ENCODE measurements around the gene MED28. TPM values are rescaled to one million over a fixed set of nuclear protein-coding genes. Genes with fewer than 3 reads are reported as not detected.

The MED28 gene
- total RNA-seq, 4 donors from 2014 or later = 22.0 to 64.9 (median 28.7) TPM

DNA sequence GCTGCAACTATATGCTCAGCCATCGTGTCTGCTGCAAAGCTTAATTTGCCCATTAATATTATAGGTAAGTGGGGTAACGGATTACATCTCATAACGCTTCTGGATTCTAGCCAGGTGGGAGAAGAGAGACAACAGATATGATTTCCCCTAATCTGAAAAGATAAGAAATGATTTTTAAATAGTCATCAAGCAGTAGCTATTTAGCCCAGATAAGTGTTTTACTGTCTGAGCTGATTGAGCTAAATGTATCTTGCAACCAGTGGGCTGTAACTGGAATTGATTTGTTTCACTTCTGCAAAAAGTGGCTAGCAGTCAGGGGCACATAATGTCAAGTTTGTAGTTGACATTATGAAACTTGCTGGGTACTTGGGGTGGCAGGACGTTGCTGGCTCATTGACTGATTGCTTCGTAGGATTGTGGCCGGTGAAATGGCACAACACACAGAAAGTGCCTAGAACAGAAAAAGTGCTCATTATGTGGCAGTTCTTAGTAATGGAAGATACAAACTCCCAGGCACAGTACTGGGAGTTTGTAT lies 18.9 kb upstream of the MED28 start:
- TF ChIP-seq, protein P1, sequence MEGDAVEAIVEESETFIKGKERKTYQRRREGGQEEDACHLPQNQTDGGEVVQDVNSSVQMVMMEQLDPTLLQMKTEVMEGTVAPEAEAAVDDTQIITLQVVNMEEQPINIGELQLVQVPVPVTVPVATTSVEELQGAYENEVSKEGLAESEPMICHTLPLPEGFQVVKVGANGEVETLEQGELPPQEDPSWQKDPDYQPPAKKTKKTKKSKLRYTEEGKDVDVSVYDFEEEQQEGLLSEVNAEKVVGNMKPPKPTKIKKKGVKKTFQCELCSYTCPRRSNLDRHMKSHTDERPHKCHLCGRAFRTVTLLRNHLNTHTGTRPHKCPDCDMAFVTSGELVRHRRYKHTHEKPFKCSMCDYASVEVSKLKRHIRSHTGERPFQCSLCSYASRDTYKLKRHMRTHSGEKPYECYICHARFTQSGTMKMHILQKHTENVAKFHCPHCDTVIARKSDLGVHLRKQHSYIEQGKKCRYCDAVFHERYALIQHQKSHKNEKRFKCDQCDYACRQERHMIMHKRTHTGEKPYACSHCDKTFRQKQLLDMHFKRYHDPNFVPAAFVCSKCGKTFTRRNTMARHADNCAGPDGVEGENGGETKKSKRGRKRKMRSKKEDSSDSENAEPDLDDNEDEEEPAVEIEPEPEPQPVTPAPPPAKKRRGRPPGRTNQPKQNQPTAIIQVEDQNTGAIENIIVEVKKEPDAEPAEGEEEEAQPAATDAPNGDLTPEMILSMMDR (IDR thresholded peaks at IDR 0.05) = no peak
- H3K36me3 ChIP-seq = no peaks in the 10 kb centered on the region

DNA sequence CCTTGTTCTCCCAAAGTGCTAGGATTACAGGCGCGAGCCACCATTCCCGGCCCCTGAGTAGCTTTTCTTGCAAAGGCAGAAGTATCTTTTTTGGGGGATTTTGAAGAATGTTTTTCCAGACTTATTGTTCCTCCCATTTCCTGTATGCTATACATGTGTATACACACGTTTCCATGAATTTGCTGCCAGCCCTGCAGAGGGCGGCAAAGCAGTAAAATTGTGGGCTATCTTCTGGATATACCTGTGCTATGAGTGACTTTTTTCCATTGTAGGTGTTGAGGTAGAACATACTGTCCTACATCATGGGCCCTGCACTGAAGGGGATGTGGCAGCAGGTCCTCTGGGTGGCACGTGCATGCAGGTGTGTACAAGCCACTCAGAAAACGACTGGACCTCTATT lies 16.9 kb upstream of the MED28 start:
- TF ChIP-seq, protein P1 (IDR thresholded peaks at IDR 0.05) = no peak
- no peak for TF ChIP-seq POLR2A (IDR thresholded peaks at IDR 0.05)
- no peak for DNase-seq
- Histone ChIP-seq H3K9me3 (no peaks in the 10 kb centered on the region), H3K36me3 (no peaks in the 10 kb centered on the region), H3K27me3 (no peaks in the 10 kb centered on the region), H3K27ac (no peak overlapping the region), H3K4me1 (no peaks in the 10 kb centered on the region), H3K4me3 (no peak overlapping the region)
- intact Hi-C loops (cut with DNase I; ENCODE audit: low total_unique reads) = no loop called here

More for the DNA sequence above, 18.9 kb upstream of the MED28 start:
- Histone ChIP-seq H3K4me3 (no peak overlapping the region), H3K27me3 (no peaks in the 10 kb centered on the region), H3K4me1 (no peaks in the 10 kb centered on the region), H3K9me3 (no peaks in the 10 kb centered on the region), H3K27ac (no peak overlapping the region)
- intact Hi-C loops (cut with DNase I; ENCODE audit: low total_unique reads) = no loop called here
- DNase-seq = no peak

DNA sequence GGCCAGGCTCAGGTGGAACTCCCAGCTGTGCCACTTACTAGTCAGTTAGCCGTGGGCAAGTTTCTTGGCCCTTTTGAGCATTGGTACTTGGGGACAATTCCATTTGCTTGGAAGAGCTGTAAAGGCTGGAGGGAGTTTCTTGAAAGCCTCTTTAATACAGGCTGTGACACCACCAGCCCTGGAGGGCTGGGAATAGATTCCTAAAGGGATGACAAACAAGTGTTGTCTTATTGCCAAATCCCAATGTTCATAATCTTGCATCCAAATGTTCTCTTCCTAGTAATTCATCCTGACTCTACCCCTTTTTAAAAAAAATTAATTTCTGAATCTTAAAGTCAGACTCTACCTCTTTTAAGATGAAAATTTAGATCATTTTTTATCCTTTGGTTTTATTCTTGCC lies 14.6 kb upstream of the MED28 start:
- H3K4me1 ChIP-seq = no peaks in the 10 kb centered on the region
- no peak overlapping the region for H3K27ac ChIP-seq
- H3K36me3 ChIP-seq = no peaks in the 10 kb centered on the region
- DNase-seq = no peak
- no peaks in the 10 kb centered on the region for H3K27me3 ChIP-seq
- TF ChIP-seq, protein P1 (IDR thresholded peaks at IDR 0.05) = no peak
- no peak for TF ChIP-seq POLR2A (IDR thresholded peaks at IDR 0.05)
- no peak overlapping the region for H3K4me3 ChIP-seq
- H3K9me3 ChIP-seq = no peaks in the 10 kb centered on the region
- intact Hi-C loops (cut with DNase I; ENCODE audit: low total_unique reads) = no loop called here

DNA sequence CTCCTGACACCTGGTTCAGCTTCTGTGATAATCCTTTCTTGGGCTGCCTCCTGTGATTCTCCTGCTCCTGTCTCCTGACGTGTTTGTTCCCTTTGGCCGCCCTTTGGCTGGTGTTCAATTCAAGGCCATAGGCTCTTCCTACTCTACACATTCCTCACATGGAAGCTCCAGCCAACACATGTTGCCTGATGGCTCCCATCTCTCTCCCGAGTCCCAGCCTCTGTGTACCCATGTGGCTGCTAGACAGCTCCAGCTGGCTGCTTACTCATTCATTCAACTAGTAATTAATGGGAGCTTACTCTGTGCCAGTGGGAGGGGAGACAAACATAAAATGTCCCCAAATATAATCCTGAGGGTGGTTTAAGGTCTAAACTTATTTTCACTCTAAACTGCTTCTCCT lies 9.2 kb upstream of the MED28 start:
- intact Hi-C loops (cut with DNase I; ENCODE audit: low total_unique reads) = no loop called here
- Histone ChIP-seq H3K4me1 (no peaks in the 10 kb centered on the region), H3K9me3 (no peaks in the 10 kb centered on the region), H3K27ac (no peak overlapping the region), H3K36me3 (no peaks in the 10 kb centered on the region), H3K4me3 (no peak overlapping the region), H3K27me3 (no peaks in the 10 kb centered on the region)
- no peak for DNase-seq
- no peak for TF ChIP-seq POLR2A (IDR thresholded peaks at IDR 0.05)
- TF ChIP-seq, protein P1 (IDR thresholded peaks at IDR 0.05) = no peak

DNA sequence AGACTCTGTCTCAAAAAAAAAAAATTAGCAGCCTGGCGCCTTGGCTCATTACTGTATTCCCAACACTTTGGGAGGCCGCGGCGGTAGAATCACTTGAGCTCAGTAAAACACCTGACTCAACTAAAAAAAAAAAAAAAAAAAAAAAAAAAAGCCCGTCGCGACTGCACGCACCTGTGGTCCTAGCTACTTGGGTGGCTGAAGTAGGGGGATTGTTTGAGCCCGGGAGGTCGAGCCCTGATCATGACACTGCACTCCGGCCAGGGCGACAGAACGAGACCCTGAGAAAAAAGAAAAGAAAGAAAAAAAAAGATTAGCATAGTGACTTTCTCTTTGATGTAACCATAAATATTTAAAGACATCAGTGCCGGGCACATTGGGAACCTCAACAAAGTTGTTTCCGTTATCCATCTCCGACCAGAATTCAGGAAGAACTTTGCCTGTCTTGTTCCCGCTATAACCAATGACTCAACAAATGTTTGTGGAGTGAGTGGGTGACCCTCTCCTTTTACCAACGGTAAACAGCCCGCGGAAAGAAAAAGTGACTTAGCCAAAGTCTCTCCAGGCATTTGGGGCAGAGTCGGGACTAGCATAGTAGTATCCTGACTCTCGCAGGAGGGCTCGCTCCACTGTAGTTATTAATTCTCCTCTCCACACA lies 553 bp upstream of the MED28 start:
- peak in 1 of 2 donors; percentile 24 for DNase-seq
- Histone ChIP-seq H3K9me3 (no peaks in the 10 kb centered on the region), H3K4me3 (peak overlapping the region; percentile 88 to 91), H3K36me3 (no peaks in the 10 kb centered on the region), H3K27ac (peak overlapping the region; percentile 87 to 88), H3K4me1 (peaks cover 0 to 14% of the 10 kb centered on the region in 2 donors), H3K27me3 (no peaks in the 10 kb centered on the region)
- no peak for TF ChIP-seq POLR2A (IDR thresholded peaks at IDR 0.05)
- TF ChIP-seq, protein P1 (IDR thresholded peaks at IDR 0.05) = no peak
- intact Hi-C loops (cut with DNase I; ENCODE audit: low total_unique reads) = loop anchor here (5.0 kb wide), 1 partner anchor 37 kb away; the partner anchor contains the start of gene LAP3
